ENCODE measurements around the gene ZBTB11.

GRCh38 chr3:101702726-101703125, 25.8 kb upstream of the ZBTB11 start:
- TF ChIP-seq CTCF (IDR thresholded peaks at IDR 0.05), result no peak
- no peak for TF ChIP-seq POLR2A (IDR thresholded peaks at IDR 0.05)
